ENCODE data around the gene INPP4B.

The INPP4B gene

GRCh38 chr4:142231787-142232186 lies 614.3 kb downstream of the INPP4B start:
- no peak for DNase-seq
- H3K27me3 ChIP-seq (replicated peaks; ENCODE audit: control insufficient read depth, insufficient read depth, low read length, poor library complexity, severe bottlenecking), result no peaks in the 10 kb centered on the region
- H3K27ac ChIP-seq (ENCODE audit: insufficient read depth, low read length, poor library complexity, severe bottlenecking), result no peak overlapping the region
- H3K36me3 ChIP-seq (ENCODE audit: control insufficient read depth, insufficient read depth, low read length), result peaks cover 16% of the 10 kb centered on the region
- H3K4me3 ChIP-seq (ENCODE audit: insufficient read depth, low read depth, low read length, poor library complexity, severe bottlenecking), result no peak overlapping the region
- H3K4me1 ChIP-seq (ENCODE audit: control insufficient read depth, insufficient read depth, low read length, poor library complexity, severe bottlenecking), result peaks cover 7% of the 10 kb centered on the region
- no peaks in the 10 kb centered on the region for H3K9me3 ChIP-seq (ENCODE audit: control insufficient read depth, low read length)

GRCh38 chr4:142230991-142231390 lies 615.1 kb downstream of the INPP4B start:
- Histone ChIP-seq H3K4me3 (ENCODE audit: insufficient read depth, low read depth, low read length, poor library complexity, severe bottlenecking) (no peak overlapping the region), H3K4me1 (ENCODE audit: control insufficient read depth, insufficient read depth, low read length, poor library complexity, severe bottlenecking) (peaks cover 8% of the 10 kb centered on the region), H3K36me3 (ENCODE audit: control insufficient read depth, insufficient read depth, low read length) (peaks cover 11% of the 10 kb centered on the region), H3K27ac (ENCODE audit: insufficient read depth, low read length, poor library complexity, severe bottlenecking) (no peak overlapping the region), H3K27me3 (replicated peaks; ENCODE audit: control insufficient read depth, insufficient read depth, low read length, poor library complexity, severe bottlenecking) (no peaks in the 10 kb centered on the region), H3K9me3 (ENCODE audit: control insufficient read depth, low read length) (no peaks in the 10 kb centered on the region)
- no peak for DNase-seq

- Histone ChIP-seq H3K9me3 (ENCODE audit: control insufficient read depth, low read length) (no peaks in the 10 kb centered on the region), H3K36me3 (ENCODE audit: control insufficient read depth, insufficient read depth, low read length) (peaks cover 3% of the 10 kb centered on the region), H3K27ac (ENCODE audit: insufficient read depth, low read length, poor library complexity, severe bottlenecking) (no peak overlapping the region), H3K27me3 (replicated peaks; ENCODE audit: control insufficient read depth, insufficient read depth, low read length, poor library complexity, severe bottlenecking) (no peaks in the 10 kb centered on the region), H3K4me1 (ENCODE audit: control insufficient read depth, insufficient read depth, low read length, poor library complexity, severe bottlenecking) (peaks cover 8% of the 10 kb centered on the region), H3K4me3 (ENCODE audit: insufficient read depth, low read depth, low read length, poor library complexity, severe bottlenecking) (no peak overlapping the region)
- no peak for DNase-seq
Observed at GRCh38 chr4:142226014-142226413, 620.1 kb downstream of the INPP4B start.

GRCh38 chr4:142222127-142222526 lies 624.0 kb downstream of the INPP4B start:
- DNase-seq, result no peak
- no peak overlapping the region for H3K27ac ChIP-seq (ENCODE audit: insufficient read depth, low read length, poor library complexity, severe bottlenecking)
- no peak overlapping the region for H3K4me3 ChIP-seq (ENCODE audit: insufficient read depth, low read depth, low read length, poor library complexity, severe bottlenecking)
- no peaks in the 10 kb centered on the region for H3K27me3 ChIP-seq (replicated peaks; ENCODE audit: control insufficient read depth, insufficient read depth, low read length, poor library complexity, severe bottlenecking)
- H3K4me1 ChIP-seq (ENCODE audit: control insufficient read depth, insufficient read depth, low read length, poor library complexity, severe bottlenecking), result peaks cover 5% of the 10 kb centered on the region
- H3K36me3 ChIP-seq (ENCODE audit: control insufficient read depth, insufficient read depth, low read length), result peaks cover 3% of the 10 kb centered on the region
- H3K9me3 ChIP-seq (ENCODE audit: control insufficient read depth, low read length), result no peaks in the 10 kb centered on the region

GRCh38 chr4:142218726-142219125 lies 627.4 kb downstream of the INPP4B start:
- Histone ChIP-seq H3K4me3 (ENCODE audit: insufficient read depth, low read depth, low read length, poor library complexity, severe bottlenecking) (no peak overlapping the region), H3K27me3 (replicated peaks; ENCODE audit: control insufficient read depth, insufficient read depth, low read length, poor library complexity, severe bottlenecking) (no peaks in the 10 kb centered on the region), H3K9me3 (ENCODE audit: control insufficient read depth, low read length) (no peaks in the 10 kb centered on the region), H3K4me1 (ENCODE audit: control insufficient read depth, insufficient read depth, low read length, poor library complexity, severe bottlenecking) (no peaks in the 10 kb centered on the region), H3K36me3 (ENCODE audit: control insufficient read depth, insufficient read depth, low read length) (peaks cover 4% of the 10 kb centered on the region), H3K27ac (ENCODE audit: insufficient read depth, low read length, poor library complexity, severe bottlenecking) (no peak overlapping the region)
- no peak for DNase-seq

GRCh38 chr4:142211444-142211843 lies 634.7 kb downstream of the INPP4B start:
- Histone ChIP-seq H3K9me3 (ENCODE audit: control insufficient read depth, low read length) (no peaks in the 10 kb centered on the region), H3K4me3 (ENCODE audit: insufficient read depth, low read depth, low read length, poor library complexity, severe bottlenecking) (no peak overlapping the region), H3K27ac (ENCODE audit: insufficient read depth, low read length, poor library complexity, severe bottlenecking) (no peak overlapping the region), H3K27me3 (replicated peaks; ENCODE audit: control insufficient read depth, insufficient read depth, low read length, poor library complexity, severe bottlenecking) (no peaks in the 10 kb centered on the region), H3K4me1 (ENCODE audit: control insufficient read depth, insufficient read depth, low read length, poor library complexity, severe bottlenecking) (no peaks in the 10 kb centered on the region), H3K36me3 (ENCODE audit: control insufficient read depth, insufficient read depth, low read length) (peaks cover 21% of the 10 kb centered on the region)
- DNase-seq, result no peak

- no peaks in the 10 kb centered on the region for H3K27me3 ChIP-seq (replicated peaks; ENCODE audit: control insufficient read depth, insufficient read depth, low read length, poor library complexity, severe bottlenecking)
- H3K4me3 ChIP-seq (ENCODE audit: insufficient read depth, low read depth, low read length, poor library complexity, severe bottlenecking), result no peak overlapping the region
- DNase-seq, result no peak
- H3K9me3 ChIP-seq (ENCODE audit: control insufficient read depth, low read length), result no peaks in the 10 kb centered on the region
- no peaks in the 10 kb centered on the region for H3K4me1 ChIP-seq (ENCODE audit: control insufficient read depth, insufficient read depth, low read length, poor library complexity, severe bottlenecking)
- no peak overlapping the region for H3K27ac ChIP-seq (ENCODE audit: insufficient read depth, low read length, poor library complexity, severe bottlenecking)
- H3K36me3 ChIP-seq (ENCODE audit: control insufficient read depth, insufficient read depth, low read length), result peaks cover 41% of the 10 kb centered on the region
Observed at GRCh38 chr4:142203505-142203904, 642.6 kb downstream of the INPP4B start.

GRCh38 chr4:142202404-142203332 lies 643.4 kb downstream of the INPP4B start:
- H3K27ac ChIP-seq (ENCODE audit: insufficient read depth, low read length, poor library complexity, severe bottlenecking), result no peak overlapping the region
- no peak overlapping the region for H3K4me3 ChIP-seq (ENCODE audit: insufficient read depth, low read depth, low read length, poor library complexity, severe bottlenecking)
- DNase-seq, result no peak
- no peaks in the 10 kb centered on the region for H3K9me3 ChIP-seq (ENCODE audit: control insufficient read depth, low read length)
- peaks cover 39% of the 10 kb centered on the region for H3K36me3 ChIP-seq (ENCODE audit: control insufficient read depth, insufficient read depth, low read length)
- no peaks in the 10 kb centered on the region for H3K27me3 ChIP-seq (replicated peaks; ENCODE audit: control insufficient read depth, insufficient read depth, low read length, poor library complexity, severe bottlenecking)
- H3K4me1 ChIP-seq (ENCODE audit: control insufficient read depth, insufficient read depth, low read length, poor library complexity, severe bottlenecking), result no peaks in the 10 kb centered on the region

- Histone ChIP-seq H3K4me1 (ENCODE audit: control insufficient read depth, insufficient read depth, low read length, poor library complexity, severe bottlenecking) (no peaks in the 10 kb centered on the region), H3K27me3 (replicated peaks; ENCODE audit: control insufficient read depth, insufficient read depth, low read length, poor library complexity, severe bottlenecking) (no peaks in the 10 kb centered on the region), H3K9me3 (ENCODE audit: control insufficient read depth, low read length) (no peaks in the 10 kb centered on the region), H3K27ac (ENCODE audit: insufficient read depth, low read length, poor library complexity, severe bottlenecking) (no peak overlapping the region), H3K36me3 (ENCODE audit: control insufficient read depth, insufficient read depth, low read length) (peaks cover 30% of the 10 kb centered on the region), H3K4me3 (ENCODE audit: insufficient read depth, low read depth, low read length, poor library complexity, severe bottlenecking) (no peak overlapping the region)
- DNase-seq, result no peak
Observed at GRCh38 chr4:142201041-142201440, 645.1 kb downstream of the INPP4B start.

GRCh38 chr4:142194905-142195304 lies 651.2 kb downstream of the INPP4B start:
- DNase-seq, result no peak
- Histone ChIP-seq H3K27ac (ENCODE audit: insufficient read depth, low read length, poor library complexity, severe bottlenecking) (no peak overlapping the region), H3K4me1 (ENCODE audit: control insufficient read depth, insufficient read depth, low read length, poor library complexity, severe bottlenecking) (no peaks in the 10 kb centered on the region), H3K27me3 (replicated peaks; ENCODE audit: control insufficient read depth, insufficient read depth, low read length, poor library complexity, severe bottlenecking) (no peaks in the 10 kb centered on the region), H3K4me3 (ENCODE audit: insufficient read depth, low read depth, low read length, poor library complexity, severe bottlenecking) (no peak overlapping the region), H3K9me3 (ENCODE audit: control insufficient read depth, low read length) (no peaks in the 10 kb centered on the region), H3K36me3 (ENCODE audit: control insufficient read depth, insufficient read depth, low read length) (peaks cover 51% of the 10 kb centered on the region)

Measured in effector memory CD4-positive, alpha-beta T cell (primary cell).